GM12892 (cell line): ENCODE measurements around the gene ADAMTS13.

Source experiments
- POLR2A ChIP-seq: IDR thresholded peaks from 2 replicates; pipeline ENCODE4 v1.6.1; 2011; ENCODE audit warnings: low read depth, low read length, control low read depth
- POLR2AphosphoS5 ChIP-seq: IDR thresholded peaks from 2 replicates; pipeline ENCODE4 v1.6.1; 2011; ENCODE audit warnings: low read depth, low read length, control low read depth
- TAF1 ChIP-seq: IDR thresholded peaks from 2 replicates; pipeline ENCODE4 v1.6.1; 2011; ENCODE audit warnings: low read depth, mild to moderate bottlenecking, control low read depth, low read length, borderline replicate concordance

GRCh38 chr9:133419005-133419404 lies 3.2 kb upstream of the ADAMTS13 start:
- no peak for TF ChIP-seq POLR2AphosphoS5
- no peak for TF ChIP-seq TAF1
- TF ChIP-seq POLR2A, result no peak
